VCaP (cell line): ENCODE data around the gene COL9A2.
A peak's percentile ranks its signal among the peaks of the same experiment; 100 is the strongest.

ENCODE experiments used
- H3K27ac ChIP-seq: fragments of 450-650 bp; 2 replicates; pipeline ENCODE4 v1.5.1; 2017
- CTCF ChIP-seq: fragments of 450-650 bp; conservative IDR thresholded peaks from 2 replicates; pipeline ENCODE4 v1.5.1; 2017; ENCODE audit warnings: mild to moderate bottlenecking, moderate library complexity

The COL9A2 gene

GRCh38 chr1:40256401-40257084 is 60.5 kb downstream of the COL9A2 start:
- no peak for TF ChIP-seq CTCF
- H3K27ac ChIP-seq: peak overlapping the region; percentile 96

GRCh38 chr1:40255231-40255630 is 61.9 kb downstream of the COL9A2 start:
- H3K27ac ChIP-seq: peak overlapping the region; percentile 96; the same call in 1 of the 2 replicates
- no peak for TF ChIP-seq CTCF

- TF ChIP-seq CTCF: no peak
- H3K27ac ChIP-seq: no peak overlapping the region
Observed at GRCh38 chr1:40252601-40253000, 64.5 kb downstream of the COL9A2 start.

GRCh38 chr1:40251456-40251855 is 65.6 kb downstream of the COL9A2 start:
- no peak overlapping the region for H3K27ac ChIP-seq
- TF ChIP-seq CTCF: no peak
